Subcutaneous abdominal adipose tissue (tissue), 5 donors: ENCODE results near the gene DAGLA.
A peak's percentile ranks its signal among the peaks of the same experiment; 100 is the strongest.

Experiments used
- H3K27ac ChIP-seq: one replicate; pipeline ENCODE4 v1.7.0; 2013; ENCODE audit warnings: low read depth, mild to moderate bottlenecking, inconsistent platforms, low read length, moderate library complexity
- H3K27me3 ChIP-seq, 5 donors: one replicate each; pipeline ENCODE4 v1.7.0; 2013; ENCODE audit warnings: low read length in 5 of 5, inconsistent platforms in 1 of 5; ENCODE audit not compliant: control insufficient read depth in 5 of 5, insufficient read depth in 4 of 5
- H3K36me3 ChIP-seq, 5 donors: one replicate each; pipeline ENCODE4 v1.7.0; 2013; ENCODE audit warnings: low read length in 5 of 5; ENCODE audit not compliant: control insufficient read depth in 5 of 5, insufficient read depth in 5 of 5
- H3K4me1 ChIP-seq, 5 donors: one replicate each; pipeline ENCODE4 v1.7.0; 2013; ENCODE audit warnings: low read length in 5 of 5, mild to moderate bottlenecking in 3 of 5, moderate library complexity in 1 of 5; ENCODE audit not compliant: control insufficient read depth in 5 of 5, insufficient read depth in 5 of 5
- H3K4me3 ChIP-seq, 5 donors: one replicate each; pipeline ENCODE4 v1.7.0; 2013; ENCODE audit warnings: low read length in 5 of 5, low read depth in 1 of 5
- H3K9ac ChIP-seq, 5 donors: one replicate each; pipeline ENCODE4 v1.7.0; 2013; ENCODE audit warnings: low read length in 5 of 5, mild to moderate bottlenecking in 4 of 5, moderate library complexity in 3 of 5
- H3K9me3 ChIP-seq, 5 donors: one replicate each; pipeline ENCODE4 v1.7.0; 2013; ENCODE audit warnings: low read length in 5 of 5; ENCODE audit not compliant: control insufficient read depth in 5 of 5
- donor health status: healthy.
- donor health status: healthy.
- donor health status: healthy.
- donor health status: healthy.
- donor health status: healthy.

Gene DAGLA

GRCh38 chr11:61793083-61793828 is 113.1 kb downstream of the DAGLA start:
- peak overlapping the region; percentile 81 to 96 (median 89) for H3K4me3 ChIP-seq
- no peaks in the 10 kb centered on the region for H3K9me3 ChIP-seq
- H3K27me3 ChIP-seq: no peaks in the 10 kb centered on the region
- H3K27ac ChIP-seq: peak overlapping the region; percentile 93
- H3K9ac ChIP-seq: peak overlapping the region in 4 of 5 donors; percentile 81 to 99 (median 92)
- peaks cover 0 to 34% (median 27%) of the 10 kb centered on the region in 5 donors for H3K36me3 ChIP-seq
- peaks cover 0 to 30% (median 19%) of the 10 kb centered on the region in 5 donors for H3K4me1 ChIP-seq

- H3K9ac ChIP-seq: peak overlapping the region in 3 of 5 donors; percentile 81 to 93 (median 92)
- H3K27ac ChIP-seq: no peak overlapping the region
- H3K4me3 ChIP-seq: no peak overlapping the region
- no peaks in the 10 kb centered on the region for H3K27me3 ChIP-seq
- no peaks in the 10 kb centered on the region for H3K9me3 ChIP-seq
- H3K4me1 ChIP-seq: peaks cover 0 to 30% (median 19%) of the 10 kb centered on the region in 5 donors
- peaks cover 0 to 29% (median 23%) of the 10 kb centered on the region in 5 donors for H3K36me3 ChIP-seq
These were observed 113.6 kb downstream of the DAGLA start for GRCh38 chr11:61793829-61794204.

- no peak overlapping the region for H3K27ac ChIP-seq
- H3K4me3 ChIP-seq: no peak overlapping the region
- H3K9ac ChIP-seq: no peak overlapping the region
- peaks cover 0 to 21% (median 16%) of the 10 kb centered on the region in 5 donors for H3K36me3 ChIP-seq
- H3K9me3 ChIP-seq: no peaks in the 10 kb centered on the region
- peaks cover 0 to 30% (median 19%) of the 10 kb centered on the region in 5 donors for H3K4me1 ChIP-seq
- no peaks in the 10 kb centered on the region for H3K27me3 ChIP-seq
These were observed 114.4 kb downstream of the DAGLA start for GRCh38 chr11:61794579-61794978.

- H3K27ac ChIP-seq: no peak overlapping the region
- no peaks in the 10 kb centered on the region for H3K9me3 ChIP-seq
- peaks cover 0 to 30% (median 19%) of the 10 kb centered on the region in 5 donors for H3K4me1 ChIP-seq
- no peak overlapping the region for H3K9ac ChIP-seq
- no peaks in the 10 kb centered on the region for H3K27me3 ChIP-seq
- H3K36me3 ChIP-seq: peaks cover 0 to 13% (median 7%) of the 10 kb centered on the region in 5 donors
- no peak overlapping the region for H3K4me3 ChIP-seq
These were observed 115.3 kb downstream of the DAGLA start for GRCh38 chr11:61795459-61795858.

- Histone ChIP-seq H3K4me1 (peaks cover 0 to 29% (median 19%) of the 10 kb centered on the region in 5 donors), H3K36me3 (peaks cover 0 to 12% (median 7%) of the 10 kb centered on the region in 5 donors), H3K27ac (no peak overlapping the region), H3K9me3 (no peaks in the 10 kb centered on the region), H3K9ac (no peak overlapping the region), H3K27me3 (no peaks in the 10 kb centered on the region), H3K4me3 (no peak overlapping the region)
These were observed 115.8 kb downstream of the DAGLA start for GRCh38 chr11:61795876-61796526.
